Measurements from ENCODE around the gene ACTRT2.

The ACTRT2 gene

GRCh38 chr1:3052501-3052900 is 31.2 kb downstream of the ACTRT2 start:
- no peak for DNase-seq (ENCODE audit: low read depth, low spot score)

GRCh38 chr1:3053366-3053980 is 32.2 kb downstream of the ACTRT2 start:
- DNase-seq (ENCODE audit: low read depth, low spot score): no peak

GRCh38 chr1:3053986-3054385 is 32.7 kb downstream of the ACTRT2 start:
- no peak for DNase-seq (ENCODE audit: low read depth, low spot score)

GRCh38 chr1:3054474-3054873 is 33.2 kb downstream of the ACTRT2 start:
- DNase-seq (ENCODE audit: low read depth, low spot score): no peak

GRCh38 chr1:3055051-3055450 is 33.8 kb downstream of the ACTRT2 start:
- DNase-seq (ENCODE audit: low read depth, low spot score): no peak

- DNase-seq (ENCODE audit: low read depth, low spot score): no peak
Measured at GRCh38 chr1:3056641-3057040, 35.4 kb downstream of the ACTRT2 start.

- DNase-seq (ENCODE audit: low read depth, low spot score): no peak
Measured at GRCh38 chr1:3058263-3059030, 37.2 kb downstream of the ACTRT2 start.

GRCh38 chr1:3060127-3060526 is 38.9 kb downstream of the ACTRT2 start:
- no peak for DNase-seq (ENCODE audit: low read depth, low spot score)

GRCh38 chr1:3060601-3061551 is 39.6 kb downstream of the ACTRT2 start:
- no peak for DNase-seq (ENCODE audit: low read depth, low spot score)

GRCh38 chr1:3061566-3061965 is 40.3 kb downstream of the ACTRT2 start:
- no peak for DNase-seq (ENCODE audit: low read depth, low spot score)

GRCh38 chr1:3061981-3062615 is 40.8 kb downstream of the ACTRT2 start:
- no peak for DNase-seq (ENCODE audit: low read depth, low spot score)

GRCh38 chr1:3062616-3063378 is 41.5 kb downstream of the ACTRT2 start:
- DNase-seq (ENCODE audit: low read depth, low spot score): no peak

- no peak for DNase-seq (ENCODE audit: low read depth, low spot score)
Measured at GRCh38 chr1:3063379-3064295, 42.4 kb downstream of the ACTRT2 start.

- no peak for DNase-seq (ENCODE audit: low read depth, low spot score)
Measured at GRCh38 chr1:3064296-3064850, 43.1 kb downstream of the ACTRT2 start.

- DNase-seq (ENCODE audit: low read depth, low spot score): no peak
Measured at GRCh38 chr1:3064901-3065300, 43.6 kb downstream of the ACTRT2 start.

GRCh38 chr1:3065396-3065795 is 44.1 kb downstream of the ACTRT2 start:
- no peak for DNase-seq (ENCODE audit: low read depth, low spot score)

- DNase-seq (ENCODE audit: low read depth, low spot score): no peak
Measured at GRCh38 chr1:3065797-3066196, 44.5 kb downstream of the ACTRT2 start.

GRCh38 chr1:3066250-3066711 is 45.0 kb downstream of the ACTRT2 start:
- DNase-seq (ENCODE audit: low read depth, low spot score): no peak

GRCh38 chr1:3066826-3067225 is 45.6 kb downstream of the ACTRT2 start:
- no peak for DNase-seq (ENCODE audit: low read depth, low spot score)

GRCh38 chr1:3067301-3067670 is 46.0 kb downstream of the ACTRT2 start:
- no peak for DNase-seq (ENCODE audit: low read depth, low spot score)

Measured in iPS DF 19.7 (cell line).